SIG-M5 treated with dmso at 0.1 percent for 504 hours (cell line): ENCODE data around the gene CMIP.
"Not testable (repeated sequence)": the region's sequence is repeated elsewhere in the genome, so short reads cannot be mapped to it uniquely, and the experiment has no call there.

Source experiments
- DNase-seq: peaks from one replicate; lab custom pipeline; 2025; ENCODE audit not compliant: unreplicated experiment; lab: John Stamatoyannopoulos, UW

Gene CMIP

GRCh38 chr16:81514568-81515258, 70.1 kb downstream of the CMIP start:
- no peak for DNase-seq

- DNase-seq = no peak
Measured at GRCh38 chr16:81515281-81515680, 70.7 kb downstream of the CMIP start.

- DNase-seq = no peak
Measured at GRCh38 chr16:81515721-81516120, 71.1 kb downstream of the CMIP start.

GRCh38 chr16:81516478-81517149, 72.0 kb downstream of the CMIP start:
- DNase-seq = no peak

- no peak for DNase-seq
Measured at GRCh38 chr16:81517150-81517499, 72.5 kb downstream of the CMIP start.

GRCh38 chr16:81517629-81518438, 73.2 kb downstream of the CMIP start:
- DNase-seq = no peak

- no peak for DNase-seq
Measured at GRCh38 chr16:81518439-81518757, 73.8 kb downstream of the CMIP start.

- DNase-seq = peak; percentile 85
Measured at GRCh38 chr16:81519301-81520150, 74.9 kb downstream of the CMIP start.

DNA sequence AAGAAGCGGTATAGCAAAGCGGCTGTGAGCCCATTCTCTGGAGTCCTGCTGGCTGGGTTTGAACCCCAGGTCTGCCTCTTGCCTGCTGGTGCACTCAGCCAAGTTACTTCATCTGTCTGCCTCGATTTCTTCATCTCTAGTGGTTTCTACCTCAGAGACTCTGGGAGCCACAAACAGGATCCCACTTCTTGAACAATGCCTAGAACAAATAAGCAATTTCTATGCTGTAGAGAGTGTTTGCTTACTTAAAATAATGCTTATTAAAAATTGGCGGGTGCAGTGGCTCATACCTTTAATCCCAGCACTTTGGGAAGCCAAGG, 75.5 kb downstream of the CMIP start:
- peak; percentile 62 for DNase-seq

GRCh38 chr16:81520560-81521135, 76.0 kb downstream of the CMIP start:
- DNase-seq = peak; percentile 70

DNA sequence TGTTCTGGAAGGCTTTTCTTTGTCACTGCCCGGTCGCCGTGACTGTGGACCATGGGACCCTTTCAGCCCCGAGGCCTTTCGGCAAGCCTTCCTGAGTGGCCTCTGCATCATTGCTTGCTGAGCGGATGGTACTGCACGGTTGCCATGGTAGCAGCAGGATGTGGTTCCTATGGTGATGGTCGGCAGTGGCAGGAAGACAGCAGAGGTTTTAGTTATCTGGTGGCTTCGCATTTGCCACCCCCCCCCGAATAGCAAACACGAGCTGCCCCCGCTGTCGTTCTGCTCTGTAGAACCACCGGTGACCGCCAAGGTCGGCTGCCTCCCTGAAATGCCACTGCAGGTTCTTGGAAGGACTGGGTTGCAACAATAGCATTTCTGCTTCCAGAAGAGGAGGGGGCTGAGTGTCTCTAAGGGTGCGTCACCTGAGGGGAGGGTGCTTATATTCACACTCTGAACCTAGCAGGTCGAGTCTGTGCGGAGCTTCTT, 76.6 kb downstream of the CMIP start:
- no peak for DNase-seq

DNA sequence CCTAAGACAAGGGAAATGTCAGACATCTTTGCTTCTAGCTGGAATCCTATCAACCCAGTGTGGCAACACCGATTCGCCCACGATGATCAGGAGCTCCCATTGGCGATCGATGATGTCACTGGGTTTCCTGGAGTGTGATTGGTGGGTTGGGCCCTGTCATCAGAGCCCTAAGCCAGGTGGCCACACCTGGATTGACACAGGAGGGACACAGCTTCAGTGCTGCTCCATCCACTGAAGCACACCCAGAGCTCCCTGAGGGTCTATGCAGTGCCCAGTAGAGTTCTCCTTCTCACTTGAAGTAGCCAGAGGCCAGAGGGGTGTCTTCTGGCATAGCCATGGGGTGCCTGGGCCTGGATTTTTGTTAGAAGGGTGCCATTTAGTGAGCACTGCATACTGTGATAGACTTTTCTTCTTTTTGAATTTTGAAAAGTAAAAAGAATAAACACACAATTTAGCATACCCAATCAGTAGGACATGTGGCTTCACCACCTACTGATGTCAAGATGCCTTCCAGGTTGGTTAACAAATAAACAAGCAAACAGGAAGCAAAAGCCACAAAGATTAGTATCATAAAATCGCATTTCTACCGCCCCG, 77.6 kb downstream of the CMIP start:
- no peak for DNase-seq

DNA sequence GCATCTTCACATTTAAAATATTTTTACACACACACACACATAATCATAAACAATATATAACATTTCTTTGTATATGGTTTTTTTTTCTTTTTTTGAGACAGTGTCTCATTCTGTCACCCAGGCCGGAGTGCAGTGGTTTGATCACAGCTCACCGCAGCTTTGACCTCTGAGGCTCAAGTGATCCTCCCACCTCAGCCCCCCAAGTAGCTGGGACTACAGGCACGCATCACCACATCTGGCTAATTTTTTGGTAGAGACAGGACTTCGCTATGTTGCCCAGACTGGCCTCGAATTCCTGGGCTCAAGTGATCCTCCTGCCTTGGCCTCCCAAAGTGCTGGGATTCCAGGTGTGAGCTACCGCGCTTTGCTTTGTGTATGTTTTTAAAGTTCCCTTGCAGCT, 78.2 kb downstream of the CMIP start:
- DNase-seq = not testable (repeated sequence)

- no peak for DNase-seq
Measured at GRCh38 chr16:81523387-81524115, 78.9 kb downstream of the CMIP start.

- no peak for DNase-seq
Measured at GRCh38 chr16:81524382-81524781, 79.8 kb downstream of the CMIP start.

GRCh38 chr16:81524885-81525284, 80.3 kb downstream of the CMIP start:
- DNase-seq = not testable (repeated sequence)

DNA sequence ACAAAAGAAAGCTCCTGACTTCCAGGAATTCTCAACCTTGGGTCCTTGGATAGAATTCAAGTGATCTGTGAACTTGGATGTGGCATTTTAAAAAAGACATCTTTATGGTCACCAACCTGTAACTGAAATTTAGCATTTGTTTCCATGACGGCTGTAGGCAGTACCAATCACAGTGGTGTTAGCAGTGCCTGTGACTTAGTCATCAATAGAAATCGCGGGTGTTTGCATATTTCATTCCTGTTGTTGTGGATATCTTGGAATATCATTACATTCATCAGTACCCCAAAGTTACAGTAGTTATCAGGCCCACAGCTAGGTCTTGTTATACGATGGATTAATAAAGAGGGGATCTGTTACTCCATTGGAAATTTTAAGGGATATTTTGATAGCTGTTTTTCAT, 81.6 kb downstream of the CMIP start:
- no peak for DNase-seq

DNA sequence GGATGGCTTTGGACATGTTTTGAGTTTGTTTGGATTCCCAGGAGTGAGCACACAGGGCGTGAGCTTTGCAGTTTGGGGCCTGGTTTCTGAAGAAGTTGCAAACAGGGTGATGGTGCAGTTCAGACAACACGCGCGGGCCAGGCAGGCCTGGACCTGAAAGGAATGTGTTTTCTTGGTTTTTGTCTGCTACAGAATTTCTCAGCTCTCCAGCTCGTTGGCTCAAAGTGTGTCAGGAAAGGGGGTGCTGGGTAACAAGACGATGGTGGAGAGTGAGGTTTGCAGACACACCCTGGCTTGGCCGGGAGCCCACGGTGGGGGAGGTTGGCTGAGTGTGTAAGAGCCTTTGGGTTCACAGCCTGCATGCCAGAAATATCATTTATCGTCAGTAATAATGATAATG, 82.3 kb downstream of the CMIP start:
- DNase-seq = no peak

DNA sequence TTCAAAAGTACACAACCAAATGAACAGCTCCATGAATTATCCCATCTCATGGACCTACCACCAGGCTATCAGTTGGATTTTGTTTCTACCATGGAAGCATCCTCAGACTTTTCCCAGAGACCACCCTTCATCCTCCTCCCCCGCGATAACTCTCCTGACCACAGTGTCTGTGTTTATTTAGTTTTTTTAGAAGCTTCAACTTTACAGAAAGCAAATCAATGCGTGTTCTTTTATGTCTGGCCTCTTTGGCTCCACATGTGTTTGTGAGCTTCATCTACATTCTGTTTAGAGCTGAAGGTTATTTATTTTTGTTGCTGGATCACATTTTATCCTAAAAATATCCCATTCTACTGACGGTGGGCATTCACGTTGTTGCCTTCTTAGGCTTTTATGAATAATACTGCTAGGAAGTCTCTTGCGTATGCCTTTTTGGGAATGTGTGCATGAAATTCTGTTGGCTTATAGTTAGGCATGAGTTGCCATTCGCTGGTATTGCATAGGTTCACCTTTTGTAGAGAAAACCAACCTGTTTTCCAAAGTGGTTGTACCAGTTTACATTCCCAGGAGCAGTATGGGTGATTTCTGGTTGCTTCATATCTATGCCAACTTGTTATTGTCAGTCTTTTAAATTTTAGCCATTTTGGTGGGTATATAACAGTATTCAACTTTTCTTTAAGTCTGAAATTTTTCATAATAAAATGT, 83.0 kb downstream of the CMIP start:
- no peak for DNase-seq
